Mammary epithelial cell (primary cell): ENCODE data around the gene NDUFAF8.

Source experiments
- CTCF ChIP-seq, 2 donors: IDR thresholded peaks in 1 of 2; conservative IDR thresholded peaks in 1 of 2; 2 replicates each; pipeline ENCODE4 v1.5.1; 2011 to 2012; ENCODE audit warnings: inconsistent platforms in 2 of 2, low read length in 2 of 2, mild to moderate bottlenecking in 2 of 2, control low read depth in 1 of 2, low read depth in 1 of 2; ENCODE audit not compliant: insufficient read depth in 1 of 2; ENCODE audit errors: extremely low read depth in 1 of 2
- EZH2 ChIP-seq: IDR thresholded peaks from 2 replicates; pipeline ENCODE4 v1.6.1; 2012; ENCODE audit warnings: low read length, inconsistent platforms, borderline replicate concordance

GRCh38 chr17:81250286-81251093, 11.4 kb downstream of the NDUFAF8 start:
- TF ChIP-seq EZH2 (no peak), CTCF (conservative IDR thresholded peaks at IDR 0.05 in 1 of 2, IDR thresholded peaks at IDR 0.05 in 1 of 2; ENCODE audit: extremely low read depth in 1 of 2, insufficient read depth in 1 of 2, low read depth in 1 of 2, low read length in 2 of 2) (no peak)
